GM19438 (cell line): Measurements from ENCODE around the gene SPOUT1.
A peak's percentile ranks its signal among the peaks of the same experiment; 100 is the strongest.

Experiments used
- ATAC-seq: cut with Tn5 transposase; IDR thresholded peaks from one replicate; pipeline ENCODE4 v1.9.1; 2021; ENCODE audit warnings: low read depth; ENCODE audit not compliant: unreplicated experiment

SPOUT1 gene

GRCh38 chr9:128838338-128838737 lies 8.7 kb upstream of the SPOUT1 start:
- ATAC-seq: no peak

GRCh38 chr9:128836509-128837145 lies 7.0 kb upstream of the SPOUT1 start:
- no peak for ATAC-seq

GRCh38 chr9:128835246-128836210 lies 5.9 kb upstream of the SPOUT1 start:
- no peak for ATAC-seq

GRCh38 chr9:128833696-128834095 lies 4.1 kb upstream of the SPOUT1 start:
- ATAC-seq: no peak

- ATAC-seq: no peak
These were observed 708 bp downstream of the SPOUT1 start for GRCh38 chr9:128828719-128829452.

GRCh38 chr9:128828267-128828666 lies 1.3 kb downstream of the SPOUT1 start:
- ATAC-seq: no peak

- ATAC-seq: no peak
These were observed 3.5 kb downstream of the SPOUT1 start for GRCh38 chr9:128825923-128826700.

- ATAC-seq: no peak
These were observed 4.7 kb downstream of the SPOUT1 start for GRCh38 chr9:128824911-128825310.

GRCh38 chr9:128823903-128824406 lies 5.6 kb downstream of the SPOUT1 start:
- ATAC-seq: no peak

- no peak for ATAC-seq
These were observed 6.2 kb downstream of the SPOUT1 start for GRCh38 chr9:128823362-128823902.

- ATAC-seq: no peak
These were observed 7.1 kb downstream of the SPOUT1 start for GRCh38 chr9:128822407-128823042.

GRCh38 chr9:128821584-128822406 lies 7.8 kb downstream of the SPOUT1 start:
- ATAC-seq: no peak

GRCh38 chr9:128820665-128821583 lies 8.7 kb downstream of the SPOUT1 start:
- ATAC-seq: no peak

GRCh38 chr9:128819716-128820664 lies 9.6 kb downstream of the SPOUT1 start:
- no peak for ATAC-seq

GRCh38 chr9:128818839-128819715 lies 10.5 kb downstream of the SPOUT1 start:
- peak; percentile 35 for ATAC-seq
